Activated CD4-positive, alpha-beta memory T cell treated with anti-CD3 and anti-CD28 coated beads, Interleukin-2, amount 10 ng/mL, durations not matched to agents 7 days and 5 days (primary cell): ENCODE measurements around the gene BANP. TPM values are rescaled to one million over a fixed set of nuclear protein-coding genes. Genes with fewer than 3 reads are reported as not detected.
"Not testable (repeated sequence)": the region's sequence is repeated elsewhere in the genome, so short reads cannot be mapped to it uniquely, and the experiment has no call there.

ENCODE experiments used
- CTCF ChIA-PET: fragments of 350-600 bp; sonication (Branson Sonifier 250); formaldehyde crosslinking; loops from one replicate; lab custom pipeline; 2021; ENCODE audit warnings: antibody characterized with exemption, inconsistent platforms; lab: Charles Lee
- POLR2A ChIA-PET: fragments of 350-600 bp; sonication (Branson Sonifier 250); formaldehyde crosslinking; loops from one replicate; lab custom pipeline; 2021; ENCODE audit warnings: antibody characterized with exemption; lab: Charles Lee
- DNase-seq: peaks from one replicate; pipeline ENCODE4 v3.0.0-alpha.2; 2020
- H3K27ac Mint-ChIP-seq: one replicate; pipeline ENCODE4 v1.8.0; 2021; ENCODE audit warnings: mild to moderate bottlenecking, mixed read lengths
- H3K27me3 Mint-ChIP-seq: one replicate; pipeline ENCODE4 v1.8.0; 2021; ENCODE audit warnings: mixed read lengths
- H3K36me3 Mint-ChIP-seq: one replicate; pipeline ENCODE4 v1.8.0; 2021; ENCODE audit warnings: low read depth, mixed read lengths
- H3K4me1 Mint-ChIP-seq: one replicate; pipeline ENCODE4 v1.8.0; 2021; ENCODE audit warnings: mixed read lengths
- H3K4me3 Mint-ChIP-seq: one replicate; pipeline ENCODE4 v1.8.0; 2021; ENCODE audit warnings: mild to moderate bottlenecking, mixed read lengths
- H3K9me3 Mint-ChIP-seq: one replicate; pipeline ENCODE4 v1.8.0; 2021; ENCODE audit warnings: mixed read lengths
- total RNA-seq, 2 experiments: library from RNA; stranded (reverse); gene quantifications; one replicate each; pipeline ENCODE4 v1.2.3, GENCODE V29; 2021

BANP gene
- total RNA-seq, 2 experiments from 2014 or later, result 33.6 to 38.9 TPM

GRCh38 chr16:88074041-88074440 is 122.8 kb downstream of the BANP start:
- Mint-ChIP-seq H3K4me1 (no peaks in the 10 kb centered on the region), H3K27ac (no peak overlapping the region), H3K27me3 (no peaks in the 10 kb centered on the region), H3K9me3 (no peaks in the 10 kb centered on the region), H3K4me3 (no peak overlapping the region), H3K36me3 (peaks cover 14% of the 10 kb centered on the region)
- CTCF ChIA-PET, result no interaction called here
- POLR2A ChIA-PET, result no interaction called here
- no peak for DNase-seq

GRCh38 chr16:88076211-88076931 is 125.1 kb downstream of the BANP start:
- peaks cover 13% of the 10 kb centered on the region for H3K36me3 Mint-ChIP-seq

DNA sequence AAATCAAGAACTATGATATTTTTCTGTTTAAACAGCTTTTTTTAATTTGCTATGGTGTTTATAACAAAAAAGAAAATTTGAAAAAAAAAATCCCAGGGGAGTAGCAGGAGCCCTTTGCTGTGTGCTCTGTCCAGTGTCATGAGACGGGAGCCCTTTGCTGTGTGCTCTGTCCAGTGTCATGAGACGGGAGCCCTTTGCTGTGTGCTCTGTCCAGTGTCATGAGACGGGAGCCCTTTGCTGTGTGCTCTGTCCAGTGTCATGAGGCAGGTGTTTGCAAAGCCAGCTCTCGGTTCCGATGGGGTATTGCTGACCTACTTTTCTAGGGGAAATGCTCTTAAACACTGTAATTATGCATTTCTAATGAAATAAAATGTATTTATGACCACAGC is 125.7 kb downstream of the BANP start:
- peaks cover 13% of the 10 kb centered on the region for H3K36me3 Mint-ChIP-seq
- H3K27me3 Mint-ChIP-seq, CTCF ChIA-PET, H3K27ac Mint-ChIP-seq, H3K9me3 Mint-ChIP-seq, H3K4me3 Mint-ChIP-seq, POLR2A ChIA-PET, DNase-seq, H3K4me1 Mint-ChIP-seq: not testable (repeated sequence)

More at GRCh38 chr16:88076211-88076931, 125.1 kb downstream of the BANP start:
- ChIA-PET POLR2A (no interaction called here), CTCF (interaction anchor here (0.5 to 0.7 kb wide), 2 partner anchors 8 to 401 kb away, joined by 3 read pairs; no protein-coding TSS in a partner anchor)
- Mint-ChIP-seq H3K4me1 (no peaks in the 10 kb centered on the region), H3K4me3 (no peak overlapping the region), H3K27me3 (no peaks in the 10 kb centered on the region), H3K9me3 (no peaks in the 10 kb centered on the region), H3K27ac (no peak overlapping the region)
- DNase-seq, result no peak

DNA sequence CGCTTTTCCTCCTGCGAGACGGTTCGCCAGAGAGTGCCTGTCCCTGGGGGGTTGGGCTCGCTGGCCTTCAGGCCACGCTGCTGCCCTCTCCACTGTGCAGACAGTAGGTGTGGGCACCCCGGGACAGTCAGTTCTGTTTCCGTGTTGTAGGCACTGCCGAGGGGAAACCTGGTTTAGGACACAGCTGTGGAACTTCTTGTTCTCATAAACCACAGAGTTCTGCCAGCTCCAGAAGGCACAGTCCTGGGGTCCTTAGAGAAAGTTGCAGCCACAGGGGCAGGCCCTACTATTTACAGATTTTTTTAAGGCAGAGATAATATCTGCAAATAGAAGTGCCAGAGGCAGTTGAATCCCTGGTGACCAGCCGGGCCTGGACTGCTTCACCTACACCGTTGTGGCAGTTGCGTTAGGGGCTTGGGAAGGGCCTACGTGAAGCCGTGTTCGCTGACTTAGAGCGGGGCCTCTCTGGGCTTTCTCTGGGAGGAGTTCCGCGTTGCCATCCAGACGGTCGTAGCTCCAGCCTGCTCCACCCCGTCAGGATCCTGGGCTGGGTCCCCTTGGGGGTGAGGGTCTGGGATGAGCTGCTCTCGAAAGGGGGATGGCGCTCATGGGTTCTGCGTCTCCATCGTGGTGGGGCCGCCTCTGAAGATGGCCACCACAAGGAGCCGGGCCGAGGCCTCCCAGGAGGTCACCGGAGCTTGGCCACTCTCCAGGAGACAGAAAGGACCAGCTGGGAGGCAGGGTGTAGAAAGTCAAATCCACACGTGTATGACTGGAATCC is 126.3 kb downstream of the BANP start:
- Mint-ChIP-seq H3K27ac (no peak overlapping the region), H3K4me3 (no peak overlapping the region), H3K4me1 (no peaks in the 10 kb centered on the region), H3K9me3 (no peaks in the 10 kb centered on the region), H3K36me3 (peaks cover 13% of the 10 kb centered on the region), H3K27me3 (no peaks in the 10 kb centered on the region)
- ChIA-PET POLR2A (no interaction called here), CTCF (no interaction called here)
- DNase-seq, result no peak

DNA sequence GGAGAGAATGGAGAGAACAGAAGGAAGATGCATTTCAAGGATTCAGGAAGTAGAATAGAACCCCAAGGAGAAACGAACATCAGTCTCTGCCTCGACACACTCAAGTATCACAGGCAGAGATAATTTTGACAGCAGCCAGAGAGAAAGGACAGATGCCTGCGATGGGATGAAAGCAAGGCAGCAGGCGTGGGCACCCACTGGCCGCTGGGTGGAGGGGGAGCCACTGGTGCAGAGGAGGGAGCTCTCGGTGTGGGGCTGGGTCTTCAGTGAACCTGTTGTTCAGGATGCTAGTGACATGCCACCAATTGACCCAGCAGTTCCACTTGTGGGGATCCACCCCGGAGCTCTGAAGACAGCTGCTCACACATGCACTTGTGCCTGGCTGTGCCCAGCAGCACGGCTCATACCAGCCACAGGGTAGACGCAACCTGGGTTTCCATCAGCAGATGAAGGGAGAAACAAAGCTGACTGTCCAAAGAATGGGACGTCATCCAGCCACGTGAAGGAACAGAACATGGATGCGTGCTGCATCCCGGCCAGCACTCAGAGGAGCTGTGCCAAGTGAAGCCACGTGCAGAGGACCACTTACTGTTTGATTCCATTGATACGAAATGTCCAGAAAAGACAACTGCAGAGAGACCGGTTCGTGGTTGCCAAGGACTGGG is 127.0 kb downstream of the BANP start:
- ChIA-PET CTCF (no interaction called here), POLR2A (no interaction called here)
- H3K27me3 Mint-ChIP-seq, result no peaks in the 10 kb centered on the region
- no peak overlapping the region for H3K27ac Mint-ChIP-seq
- no peaks in the 10 kb centered on the region for H3K4me1 Mint-ChIP-seq
- no peak for DNase-seq
- H3K36me3 Mint-ChIP-seq, result peaks cover 13% of the 10 kb centered on the region
- no peaks in the 10 kb centered on the region for H3K9me3 Mint-ChIP-seq
- no peak overlapping the region for H3K4me3 Mint-ChIP-seq

- ChIA-PET POLR2A (no interaction called here), CTCF (no interaction called here)
- H3K9me3 Mint-ChIP-seq, result no peaks in the 10 kb centered on the region
- H3K27me3 Mint-ChIP-seq, result no peaks in the 10 kb centered on the region
- H3K36me3 Mint-ChIP-seq, result peaks cover 4% of the 10 kb centered on the region
- H3K27ac Mint-ChIP-seq, result no peak overlapping the region
- no peak for DNase-seq
- no peak overlapping the region for H3K4me3 Mint-ChIP-seq
- H3K4me1 Mint-ChIP-seq, result no peaks in the 10 kb centered on the region
Observed at GRCh38 chr16:88083582-88083981, 132.3 kb downstream of the BANP start.

DNA sequence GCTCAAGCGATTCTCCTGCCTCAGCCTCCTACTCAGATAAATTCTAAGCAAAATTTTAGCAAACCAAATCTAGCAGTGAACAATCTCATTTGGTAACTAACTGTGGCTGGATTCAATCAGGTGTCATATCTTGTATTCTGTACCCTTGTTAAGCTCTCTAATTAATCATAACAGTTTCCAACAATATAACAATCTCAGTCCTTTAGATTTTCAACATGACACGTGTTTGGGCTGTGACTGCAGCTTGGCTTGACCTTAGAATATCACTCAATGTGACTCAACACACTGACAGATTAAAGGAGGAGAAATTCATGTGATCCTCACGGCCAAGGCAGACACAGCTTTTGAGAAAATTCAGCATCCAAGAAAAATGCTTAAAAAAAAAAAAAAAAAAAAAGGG is 133.6 kb downstream of the BANP start:
- no peak overlapping the region for H3K27ac Mint-ChIP-seq
- no peak for DNase-seq
- H3K4me1 Mint-ChIP-seq, result no peaks in the 10 kb centered on the region
- H3K9me3 Mint-ChIP-seq, result no peaks in the 10 kb centered on the region
- H3K27me3 Mint-ChIP-seq, result no peaks in the 10 kb centered on the region
- H3K36me3 Mint-ChIP-seq, result peaks cover 3% of the 10 kb centered on the region
- ChIA-PET POLR2A (no interaction called here), CTCF (interaction anchor here (0.5 to 0.7 kb wide), 2 partner anchors 9 to 353 kb away, joined by 3 read pairs; no protein-coding TSS in a partner anchor)
- H3K4me3 Mint-ChIP-seq, result no peak overlapping the region

DNA sequence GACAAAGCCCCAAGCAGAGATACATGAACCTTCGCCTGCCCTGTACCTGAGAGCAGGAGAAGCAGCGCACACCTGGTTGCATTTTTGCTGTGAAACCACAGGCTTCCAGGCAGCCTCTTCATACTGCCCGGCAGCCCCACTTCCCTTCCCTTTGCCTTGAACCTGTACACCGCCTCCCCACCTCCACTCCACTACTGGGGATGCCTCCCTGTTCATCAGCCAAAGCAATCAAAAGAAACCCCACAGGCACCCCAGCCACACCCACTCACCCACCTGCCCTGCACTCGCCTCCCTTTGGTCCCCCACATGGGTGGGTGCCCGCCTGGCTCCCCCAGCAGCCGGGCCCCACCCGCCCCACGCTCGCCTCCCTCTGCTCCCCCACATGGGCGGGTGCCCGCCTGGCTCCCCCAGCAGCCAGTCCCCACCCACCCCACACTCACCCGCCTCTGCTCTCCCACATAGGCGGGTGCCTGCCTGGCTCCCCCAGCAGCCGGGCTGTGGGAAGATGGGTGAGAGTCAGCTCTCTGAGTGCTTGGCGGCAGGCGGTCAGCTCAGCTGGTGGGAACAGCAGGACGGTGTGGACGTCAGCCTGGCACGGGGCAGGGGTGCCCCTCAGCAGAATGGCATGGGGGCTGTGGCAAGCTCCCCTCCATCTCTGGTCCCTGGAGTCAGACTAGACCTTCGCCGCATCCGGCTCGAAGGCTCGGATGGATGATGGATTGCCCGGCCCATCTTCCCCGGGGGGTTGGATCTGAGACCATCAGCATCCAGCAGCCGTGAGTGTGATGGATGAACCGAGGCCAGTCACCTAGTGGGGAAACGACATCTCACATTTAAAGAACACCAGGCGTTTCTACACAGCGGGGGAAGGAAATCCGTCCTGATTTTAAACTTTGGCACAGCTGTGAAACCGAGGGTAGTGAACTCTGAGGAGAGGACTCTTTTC is 135.6 kb downstream of the BANP start:
- Mint-ChIP-seq H3K9me3 (no peaks in the 10 kb centered on the region), H3K27me3 (no peaks in the 10 kb centered on the region), H3K27ac (no peak overlapping the region), H3K4me3 (no peak overlapping the region), H3K4me1 (no peaks in the 10 kb centered on the region), H3K36me3 (no peaks in the 10 kb centered on the region)
- ChIA-PET CTCF (no interaction called here), POLR2A (no interaction called here)
- no peak for DNase-seq

DNA sequence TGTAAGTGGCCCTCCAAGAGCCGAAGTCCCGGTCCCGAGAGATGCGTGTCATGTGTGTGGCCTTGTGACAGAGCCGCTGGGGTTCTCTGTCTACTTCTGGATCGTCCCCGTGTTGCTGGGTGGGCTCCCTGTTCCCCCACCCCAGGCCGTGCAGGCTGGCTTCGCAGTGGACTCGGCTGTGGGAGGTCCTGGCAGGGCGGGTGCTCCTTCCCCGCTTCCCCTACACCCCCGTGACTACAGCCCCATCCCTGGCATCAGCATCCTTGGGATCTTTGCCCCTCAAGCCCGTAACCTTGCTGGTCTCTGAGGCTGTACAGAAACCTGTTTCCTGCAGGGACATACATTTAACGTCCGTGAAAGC is 136.3 kb downstream of the BANP start:
- ChIA-PET CTCF (no interaction called here), POLR2A (no interaction called here)
- Mint-ChIP-seq H3K27me3 (no peaks in the 10 kb centered on the region), H3K4me3 (no peak overlapping the region), H3K36me3 (no peaks in the 10 kb centered on the region), H3K27ac (no peak overlapping the region), H3K4me1 (no peaks in the 10 kb centered on the region), H3K9me3 (no peaks in the 10 kb centered on the region)
- DNase-seq, result no peak

GRCh38 chr16:88088161-88088581 is 136.9 kb downstream of the BANP start:
- H3K4me3 Mint-ChIP-seq, result no peak overlapping the region
- no peaks in the 10 kb centered on the region for H3K36me3 Mint-ChIP-seq
- no peak for DNase-seq
- CTCF ChIA-PET, result no interaction called here
- H3K27ac Mint-ChIP-seq, result no peak overlapping the region
- POLR2A ChIA-PET, result no interaction called here
- no peaks in the 10 kb centered on the region for H3K27me3 Mint-ChIP-seq
- no peaks in the 10 kb centered on the region for H3K9me3 Mint-ChIP-seq
- no peaks in the 10 kb centered on the region for H3K4me1 Mint-ChIP-seq

DNA sequence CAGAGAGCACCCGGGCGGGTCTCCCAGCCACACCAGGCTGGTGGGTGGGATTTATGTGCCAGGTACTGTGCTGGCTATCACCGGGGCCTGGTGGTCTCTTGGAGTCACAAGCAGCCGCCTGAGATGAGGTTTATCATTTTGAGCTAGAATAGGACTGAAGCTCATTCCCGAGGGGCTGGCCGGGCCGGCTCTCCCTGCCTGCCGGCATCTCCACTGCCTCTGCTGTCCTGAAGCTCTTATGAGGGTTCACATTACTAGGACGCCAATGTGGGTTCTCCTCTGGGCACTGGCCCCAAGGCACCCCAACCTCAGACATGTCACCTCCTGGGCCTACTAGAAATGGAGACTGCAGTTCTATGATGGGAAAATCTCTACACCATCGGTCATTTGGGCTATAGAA is 137.4 kb downstream of the BANP start:
- H3K36me3 Mint-ChIP-seq, H3K9me3 Mint-ChIP-seq, DNase-seq, H3K27me3 Mint-ChIP-seq, H3K4me1 Mint-ChIP-seq, POLR2A ChIA-PET, H3K27ac Mint-ChIP-seq, CTCF ChIA-PET, H3K4me3 Mint-ChIP-seq: not testable (repeated sequence)

DNA sequence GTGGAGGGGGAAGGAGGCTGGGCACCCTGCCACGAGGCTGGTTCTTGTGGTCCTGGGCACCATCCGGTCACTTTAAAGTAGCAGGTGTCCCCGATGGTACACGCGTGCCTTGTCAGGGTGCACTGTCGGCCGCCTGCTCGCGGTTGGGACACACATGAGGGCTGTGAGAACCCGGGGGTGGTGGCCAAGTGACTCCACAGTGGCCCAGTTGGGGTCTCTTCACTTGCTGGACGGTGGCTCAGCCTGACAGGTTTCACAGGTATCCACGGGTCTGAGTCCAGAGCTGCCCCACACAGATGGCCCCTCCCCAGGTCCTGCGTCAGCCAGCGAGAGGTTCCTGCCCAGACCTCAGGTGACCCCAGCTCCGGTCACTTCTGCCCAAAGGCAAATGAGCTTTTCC is 137.8 kb downstream of the BANP start:
- not testable (repeated sequence) for DNase-seq

More for the DNA sequence above, 137.8 kb downstream of the BANP start:
- POLR2A ChIA-PET, H3K9me3 Mint-ChIP-seq, CTCF ChIA-PET, H3K36me3 Mint-ChIP-seq, H3K27me3 Mint-ChIP-seq, H3K4me3 Mint-ChIP-seq, H3K4me1 Mint-ChIP-seq, H3K27ac Mint-ChIP-seq: not testable (repeated sequence)
